HG03103 (cell line): Measurements from ENCODE around the gene RAD51B.
"Not testable (repeated sequence)": the region's sequence is repeated elsewhere in the genome, so short reads cannot be mapped to it uniquely, and the experiment has no call there.

Experiments
- ATAC-seq: cut with Tn5 transposase; IDR thresholded peaks from one replicate; pipeline ENCODE4 v1.9.1; 2021; ENCODE audit warnings: low read depth; ENCODE audit not compliant: unreplicated experiment

Gene RAD51B

DNA sequence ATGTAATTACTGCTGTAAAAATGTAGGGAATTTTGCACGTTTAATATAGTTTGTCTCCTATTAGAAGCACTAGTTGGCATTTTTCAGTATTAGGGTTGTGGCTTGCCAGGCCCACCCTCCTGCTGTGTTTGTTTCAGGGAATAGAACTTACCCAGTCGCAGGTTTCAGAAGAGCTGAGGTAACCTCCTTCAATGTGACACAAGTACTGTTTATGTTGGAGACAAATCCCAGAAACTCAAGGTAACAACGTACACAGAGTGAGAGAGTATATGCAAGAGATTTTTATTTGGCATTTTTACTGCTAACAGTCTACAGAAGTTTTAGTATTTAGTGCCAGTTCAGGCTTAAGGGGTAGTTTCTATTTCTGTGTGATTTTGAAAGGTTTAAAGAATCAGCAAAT is 284.3 kb downstream of the RAD51B start:
- ATAC-seq: no peak

DNA sequence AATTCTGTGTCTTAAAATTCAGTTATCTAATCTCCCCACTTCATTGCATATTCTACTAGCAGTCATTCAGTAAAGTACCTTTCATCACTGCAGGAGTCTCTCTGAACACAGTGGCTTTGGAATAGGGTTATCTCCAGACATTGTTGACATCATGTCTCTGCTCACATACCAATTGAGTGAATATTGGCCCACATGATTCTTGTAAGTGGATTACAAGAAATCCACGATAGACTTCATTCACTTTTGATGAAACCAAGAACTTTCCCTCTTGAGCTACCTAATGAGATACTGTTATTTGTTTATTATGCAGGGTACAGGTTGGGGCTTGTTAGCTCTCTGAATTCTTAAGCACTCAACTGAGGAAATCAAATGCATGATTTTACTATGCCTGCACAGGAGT is 284.9 kb downstream of the RAD51B start:
- no peak for ATAC-seq

DNA sequence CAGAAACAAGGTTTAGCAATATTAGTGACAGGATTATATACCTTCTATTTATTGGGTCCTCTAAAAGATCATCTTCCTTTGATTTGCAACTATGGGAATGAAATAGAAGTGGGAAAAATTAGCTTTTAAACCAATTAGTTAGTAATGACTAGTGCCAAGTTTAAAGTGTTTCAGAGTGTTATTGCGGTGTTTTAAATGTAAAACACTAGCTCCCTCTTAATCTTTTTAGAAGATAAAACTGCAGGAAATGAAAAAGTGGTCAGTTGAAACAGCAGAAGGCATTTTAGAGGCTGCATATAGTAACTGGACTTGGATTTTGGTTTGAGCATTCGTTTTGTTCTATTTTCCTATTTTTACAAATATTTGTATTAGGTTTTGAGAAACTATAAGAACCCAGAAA is 286.2 kb downstream of the RAD51B start:
- no peak for ATAC-seq

DNA sequence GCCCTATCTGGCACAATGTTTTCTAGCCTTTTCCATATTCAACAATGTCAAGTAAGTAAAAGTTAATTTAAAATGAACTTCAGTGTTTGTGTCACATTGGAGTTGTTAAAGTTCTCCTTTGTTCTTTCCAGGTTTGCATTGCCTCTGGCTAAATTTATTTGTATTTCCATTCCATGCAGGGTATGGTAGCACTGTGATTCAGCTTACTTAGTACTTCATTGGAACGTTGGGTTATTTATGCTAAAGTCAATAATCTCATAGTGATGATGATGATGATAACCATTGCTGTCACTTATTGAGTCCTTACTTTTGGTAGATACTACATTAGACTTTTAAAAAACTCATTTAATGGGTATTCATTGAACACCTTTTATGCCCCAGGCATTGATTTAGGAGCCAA is 286.9 kb downstream of the RAD51B start:
- no peak for ATAC-seq

DNA sequence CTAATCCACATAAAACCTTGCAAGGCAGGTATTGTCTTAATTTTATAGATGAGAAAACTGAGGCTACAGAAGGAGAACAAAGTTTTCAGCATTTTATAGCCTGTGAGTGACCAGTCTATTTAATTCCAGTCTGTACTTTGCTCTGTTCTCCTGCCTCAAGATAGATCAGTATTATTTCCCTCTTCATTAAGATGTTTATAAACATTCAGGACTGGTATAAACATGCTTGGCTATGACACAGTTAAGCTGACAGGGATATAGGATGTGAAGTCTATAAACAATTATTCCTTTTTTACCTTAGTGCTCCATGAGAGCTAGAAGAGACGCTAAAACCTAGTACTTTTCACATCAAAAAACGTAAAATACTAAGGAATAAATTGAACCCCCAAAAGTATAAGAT is 287.3 kb downstream of the RAD51B start:
- no peak for ATAC-seq

DNA sequence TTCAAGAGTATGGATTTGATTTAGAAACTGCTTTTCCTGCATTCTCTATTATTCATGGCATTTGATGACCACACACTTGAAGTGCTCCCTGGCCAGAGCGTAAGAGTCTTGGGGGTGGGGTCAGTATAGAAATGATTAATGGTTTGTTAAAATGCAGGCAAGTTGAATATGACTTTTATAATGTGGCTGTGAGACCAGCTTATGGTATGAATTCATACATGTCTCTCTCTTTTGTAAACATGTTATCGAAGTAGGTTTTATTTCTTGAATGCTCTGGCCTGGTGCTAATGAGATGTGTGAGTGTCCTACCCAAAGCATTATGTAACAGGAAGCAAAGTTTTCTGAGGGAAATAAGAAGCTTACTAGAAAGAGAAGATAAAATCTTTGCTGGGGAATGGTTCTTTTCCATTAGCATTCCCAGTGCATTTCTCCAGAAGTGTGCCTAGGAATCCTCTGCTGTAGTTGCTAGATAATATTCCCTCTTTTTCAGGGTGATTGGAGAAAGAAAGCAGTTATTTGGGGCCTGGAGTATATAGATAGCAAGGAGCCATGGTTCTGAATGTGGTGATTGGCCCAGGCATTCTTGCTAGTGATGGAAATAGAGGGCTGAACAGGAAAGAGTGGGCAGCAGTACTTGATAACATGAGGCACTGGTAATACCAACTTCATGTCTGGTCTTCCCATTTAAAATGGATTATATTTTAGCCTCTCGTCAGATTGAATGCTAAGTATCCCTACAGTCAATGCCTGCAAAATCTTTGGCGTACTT is 289.7 kb downstream of the RAD51B start:
- no peak for ATAC-seq

DNA sequence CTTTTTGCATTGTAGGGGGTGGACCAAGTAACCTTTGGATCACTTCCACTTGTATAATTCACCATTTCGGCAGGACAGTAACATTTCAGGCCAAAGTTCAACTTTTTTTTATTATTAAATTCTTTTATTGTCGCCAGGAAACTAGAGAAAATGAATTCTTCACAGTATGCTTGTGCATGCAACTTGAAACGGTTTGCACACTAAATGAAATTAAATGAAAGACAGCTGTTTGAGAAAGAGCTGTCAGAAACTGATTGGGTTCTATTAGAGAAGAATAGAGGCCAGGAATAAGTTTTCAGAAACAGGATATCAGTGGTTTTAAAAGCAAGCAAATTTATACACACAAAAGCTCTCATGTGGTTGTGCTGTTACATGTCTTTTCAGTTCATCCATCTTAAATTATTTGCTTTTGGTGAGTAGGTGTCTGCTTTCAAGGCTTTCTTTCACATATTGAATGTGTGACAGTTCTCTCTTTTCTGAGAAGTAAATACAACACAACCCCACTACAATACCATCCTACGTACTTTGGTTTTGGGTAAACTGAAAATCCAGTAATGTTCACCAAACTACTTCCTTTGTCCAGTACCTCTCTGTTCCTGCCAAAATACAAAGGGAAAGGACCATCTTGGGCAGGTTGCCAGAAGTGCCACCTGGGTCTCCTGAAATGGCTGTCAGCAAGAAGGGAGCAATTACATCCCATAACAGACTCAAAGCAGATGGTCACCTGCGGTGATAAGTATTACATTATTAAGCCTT is 291.7 kb downstream of the RAD51B start:
- no peak for ATAC-seq

DNA sequence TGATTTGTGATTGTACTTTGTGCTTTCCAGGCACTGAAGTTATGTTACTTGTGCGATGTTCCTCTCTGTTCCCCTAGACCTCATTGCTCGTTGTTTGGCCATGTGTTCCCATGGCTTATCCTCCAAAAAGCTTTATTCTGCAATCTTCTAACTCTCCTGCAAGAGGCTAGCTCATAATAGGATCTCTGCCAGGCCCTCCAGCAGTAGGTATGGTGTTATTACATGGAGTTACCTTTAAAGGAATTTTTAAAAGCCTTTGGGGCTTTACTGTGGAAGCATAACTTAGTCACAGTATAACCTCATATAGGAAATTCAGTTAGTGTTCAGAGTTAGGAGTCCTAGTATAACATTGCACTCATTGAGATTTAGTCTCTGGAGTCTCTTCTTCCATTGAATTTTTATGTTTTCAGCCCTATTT is 292.3 kb downstream of the RAD51B start:
- no peak for ATAC-seq

DNA sequence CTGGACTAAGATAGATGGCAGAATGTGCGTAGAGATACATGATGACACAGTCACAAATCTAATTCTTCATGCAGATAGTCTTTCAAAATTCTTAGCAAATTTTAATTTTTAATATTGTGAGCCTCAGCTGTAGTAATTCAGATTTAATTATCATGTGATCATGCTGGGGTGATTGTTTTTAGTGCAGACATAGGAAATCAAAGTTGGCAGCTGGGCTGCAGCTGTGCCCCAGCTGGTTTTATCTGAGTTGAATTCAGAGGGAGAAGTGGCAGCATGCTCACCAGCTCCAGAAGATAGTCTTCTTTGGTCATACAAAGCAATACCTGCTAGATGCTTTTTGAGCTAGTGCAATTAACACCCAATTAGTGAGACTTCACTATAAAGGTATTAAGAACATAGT is 292.9 kb downstream of the RAD51B start:
- no peak for ATAC-seq

DNA sequence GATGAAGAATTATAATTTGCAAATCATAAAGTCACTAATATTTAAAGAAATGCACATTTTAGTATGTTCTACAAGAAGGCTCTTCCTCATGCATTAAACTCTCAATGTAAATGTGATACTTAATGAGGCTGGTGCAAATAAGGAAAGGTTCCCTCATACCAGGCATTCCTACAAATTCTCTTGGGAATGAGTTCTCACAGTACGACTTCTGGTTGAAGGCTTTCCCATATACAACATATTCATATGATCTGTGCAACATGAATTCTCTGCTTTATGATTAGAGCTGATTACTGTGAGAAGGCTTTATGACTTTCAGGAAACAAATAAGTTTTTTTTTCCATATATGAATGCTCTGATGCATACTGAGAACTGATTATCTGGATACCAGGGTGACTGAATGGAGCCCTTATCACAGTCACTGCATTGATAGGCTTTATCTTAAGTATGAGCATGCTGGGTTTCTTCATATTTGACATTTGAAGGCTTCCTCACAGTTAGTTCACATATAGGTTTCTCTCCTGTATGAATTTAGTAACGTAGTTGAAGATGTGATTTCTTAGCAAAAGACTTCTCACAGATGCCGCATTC is 293.9 kb downstream of the RAD51B start:
- no peak for ATAC-seq

DNA sequence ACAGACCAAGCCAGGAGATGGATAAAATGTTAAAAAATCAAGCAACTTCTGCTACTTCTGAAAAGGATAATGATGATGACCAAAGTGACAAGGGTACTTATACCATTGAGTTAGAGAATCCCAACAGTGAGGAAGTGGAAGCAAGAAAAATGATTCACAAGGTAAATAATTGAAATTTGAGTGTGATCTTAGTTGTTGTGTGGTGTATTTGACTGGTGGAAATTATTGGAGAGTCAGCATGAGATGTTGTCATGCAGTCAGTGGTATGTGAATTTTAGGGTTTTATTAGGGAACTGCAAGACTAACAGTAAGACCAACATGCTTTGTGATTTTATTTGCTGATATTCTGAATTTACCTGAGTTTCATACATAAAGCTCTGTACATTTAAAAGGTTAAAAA is 296.4 kb downstream of the RAD51B start:
- not testable (repeated sequence) for ATAC-seq

DNA sequence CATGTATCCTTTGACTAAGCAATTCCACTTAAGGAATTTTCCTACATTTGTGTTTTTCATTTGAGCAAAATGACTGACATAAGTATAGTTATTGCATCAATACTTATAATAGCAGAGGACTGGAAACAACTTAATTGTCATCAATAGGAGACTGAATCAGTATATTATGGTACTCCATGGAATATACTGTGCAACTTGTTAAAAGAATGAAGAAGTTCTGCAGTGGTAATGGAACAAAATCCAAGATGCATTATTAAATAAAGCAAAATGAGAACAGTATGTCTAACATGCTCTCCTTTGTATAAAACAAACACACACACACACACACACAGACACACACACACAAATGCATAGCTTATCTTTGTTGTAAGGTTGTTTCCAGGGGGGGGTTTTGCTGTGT is 303.1 kb downstream of the RAD51B start:
- no peak for ATAC-seq

DNA sequence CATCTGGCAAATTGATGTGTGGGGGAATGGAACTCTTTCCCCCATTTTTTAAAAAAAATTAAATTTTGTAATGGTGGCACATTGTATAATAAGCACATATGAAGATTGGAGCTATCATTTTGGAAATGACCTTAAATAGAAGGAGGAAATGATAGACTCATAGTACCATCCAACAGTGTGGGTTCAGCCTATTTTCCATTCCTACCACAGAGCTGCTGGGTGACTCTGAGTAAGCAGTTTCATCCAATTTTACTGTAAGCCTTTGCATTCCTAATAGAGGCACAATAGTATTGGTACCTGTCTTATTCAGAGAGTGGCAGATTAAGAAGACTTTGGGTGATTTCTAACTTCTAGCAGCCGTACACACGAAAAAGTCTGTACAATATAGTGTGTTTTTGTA is 304.5 kb downstream of the RAD51B start:
- ATAC-seq: no peak

DNA sequence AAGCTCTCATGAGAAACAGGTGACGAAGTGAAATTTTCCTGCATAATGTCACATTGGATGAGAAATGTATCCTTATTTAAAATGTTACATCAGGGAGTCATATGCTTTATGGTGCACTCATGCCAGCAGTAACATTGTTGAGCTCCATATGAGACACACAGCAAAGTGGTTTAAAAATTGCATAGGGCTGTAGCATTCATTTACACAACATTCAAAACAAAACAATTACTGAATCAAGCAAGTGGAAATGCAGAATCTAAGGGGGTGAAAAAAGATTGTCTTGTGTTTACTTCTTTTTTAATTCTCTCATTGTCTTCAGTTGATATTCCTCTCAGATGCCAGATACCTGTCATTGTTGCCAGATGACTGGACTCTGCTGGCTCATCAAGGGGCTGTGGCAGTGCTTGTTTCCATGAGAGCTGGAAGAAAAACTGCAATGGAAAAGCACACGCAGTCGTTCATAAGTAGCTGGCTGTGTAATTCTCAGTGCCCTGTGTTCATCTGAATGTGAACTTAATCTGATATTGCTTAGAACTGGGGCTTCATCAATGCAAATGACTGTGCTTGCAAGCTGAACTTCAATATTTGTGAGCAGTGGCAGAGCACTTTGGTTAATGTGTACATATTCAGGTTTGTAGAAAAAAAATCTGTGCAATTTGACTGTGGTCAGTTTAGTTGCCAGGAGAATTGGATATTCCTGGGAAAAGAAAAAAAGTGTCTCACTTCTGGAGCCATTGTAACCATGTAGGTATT is 305.6 kb downstream of the RAD51B start:
- no peak for ATAC-seq

DNA sequence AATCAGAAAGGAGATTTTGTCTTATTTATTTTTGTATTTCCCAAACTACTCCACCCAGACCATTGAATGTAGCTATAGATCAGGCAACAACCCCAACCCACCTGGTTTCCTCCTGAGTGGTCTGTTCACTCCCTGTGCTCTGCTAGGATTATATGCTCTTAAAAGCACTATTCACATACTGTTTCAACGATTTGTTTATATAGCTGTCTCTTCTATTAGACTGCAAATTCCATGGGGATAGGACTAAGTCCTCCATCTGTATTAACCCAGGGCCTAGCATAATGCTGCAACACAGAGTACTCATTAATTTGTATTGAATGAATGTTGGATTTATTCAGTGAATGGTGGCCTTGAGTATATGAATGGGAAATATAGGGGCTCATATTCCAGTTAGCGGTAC is 307.6 kb downstream of the RAD51B start:
- no peak for ATAC-seq

DNA sequence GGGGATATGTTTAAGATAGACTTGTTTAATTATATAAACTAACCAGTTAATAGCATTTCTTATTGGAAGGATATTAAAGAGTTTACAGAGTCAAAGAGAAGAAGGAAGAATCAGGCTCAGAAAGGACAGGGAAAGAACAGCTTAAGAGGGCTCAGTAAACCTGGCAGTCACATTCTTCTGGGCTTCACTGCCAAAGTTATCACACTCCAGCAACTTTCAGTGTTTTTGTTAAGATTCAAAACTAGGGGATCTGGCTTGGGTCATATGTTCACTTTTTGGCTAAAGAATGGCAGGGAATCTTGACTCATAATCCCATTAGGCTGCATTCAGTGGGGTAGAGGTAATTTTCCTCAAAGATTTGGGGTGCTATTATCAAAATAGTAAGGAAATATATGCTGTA is 312.3 kb downstream of the RAD51B start:
- ATAC-seq: no peak

DNA sequence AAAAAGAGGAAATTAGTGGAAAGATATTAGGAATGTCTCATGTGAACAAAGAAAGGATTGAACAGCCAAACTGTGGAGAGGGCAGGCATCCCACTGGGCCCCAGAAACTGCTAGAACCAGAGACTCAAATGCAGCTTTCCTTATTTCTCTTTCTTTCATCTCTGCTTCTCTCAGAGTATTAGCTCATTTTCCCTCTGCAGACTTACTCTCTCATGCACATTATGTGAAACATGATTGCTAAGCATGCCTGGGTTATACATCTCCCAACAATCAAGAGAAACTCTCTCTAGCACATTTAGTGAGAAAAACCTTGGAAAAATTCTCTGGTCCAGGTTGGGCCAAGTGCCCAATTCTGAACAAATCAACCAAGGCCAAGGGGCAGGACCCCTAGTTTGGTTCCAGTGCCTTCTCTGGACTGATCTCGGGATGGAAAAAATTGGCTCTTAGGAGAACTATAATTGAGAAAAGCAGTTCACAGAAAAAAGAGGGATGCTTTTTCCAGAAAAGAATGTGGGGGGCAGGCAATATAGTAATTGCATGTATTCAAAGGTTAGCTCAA is 313.1 kb downstream of the RAD51B start:
- no peak for ATAC-seq

DNA sequence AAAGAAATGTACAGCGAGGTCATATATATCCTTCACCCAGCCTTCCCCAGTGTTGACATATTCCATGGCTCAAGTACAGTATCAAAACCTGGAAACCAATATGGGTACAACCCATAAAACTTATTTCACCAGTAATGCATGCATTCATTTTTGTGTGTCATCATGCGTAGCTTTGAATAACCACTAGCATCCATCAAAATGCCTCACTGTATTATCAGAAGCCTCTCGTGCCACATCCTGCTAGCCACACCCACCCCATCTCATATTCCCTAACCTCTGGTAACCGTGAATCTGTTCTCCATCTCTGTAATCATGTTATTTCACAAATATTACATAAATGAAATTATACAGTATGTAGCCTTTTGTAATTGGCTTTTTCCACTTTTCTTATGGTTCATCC is 314.3 kb downstream of the RAD51B start:
- no peak for ATAC-seq

DNA sequence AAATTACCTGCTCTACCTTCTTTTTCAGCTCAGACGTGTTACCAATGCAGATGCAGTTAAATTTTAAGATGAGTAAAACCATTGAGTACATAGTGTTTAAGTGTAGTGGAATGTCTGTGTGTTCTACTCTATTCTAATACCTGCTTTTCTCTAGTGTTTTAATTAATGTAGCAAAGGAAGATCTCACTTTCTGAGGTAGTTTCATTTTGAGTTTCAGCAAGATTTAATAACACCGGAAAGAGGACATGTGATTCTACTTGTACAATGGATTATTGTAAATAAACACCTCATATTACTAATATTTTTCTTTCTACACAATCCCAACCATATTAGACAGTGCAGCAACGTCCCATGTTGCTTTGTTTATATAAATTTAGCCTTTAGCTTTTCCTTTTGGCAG is 315.4 kb downstream of the RAD51B start:
- ATAC-seq: no peak

DNA sequence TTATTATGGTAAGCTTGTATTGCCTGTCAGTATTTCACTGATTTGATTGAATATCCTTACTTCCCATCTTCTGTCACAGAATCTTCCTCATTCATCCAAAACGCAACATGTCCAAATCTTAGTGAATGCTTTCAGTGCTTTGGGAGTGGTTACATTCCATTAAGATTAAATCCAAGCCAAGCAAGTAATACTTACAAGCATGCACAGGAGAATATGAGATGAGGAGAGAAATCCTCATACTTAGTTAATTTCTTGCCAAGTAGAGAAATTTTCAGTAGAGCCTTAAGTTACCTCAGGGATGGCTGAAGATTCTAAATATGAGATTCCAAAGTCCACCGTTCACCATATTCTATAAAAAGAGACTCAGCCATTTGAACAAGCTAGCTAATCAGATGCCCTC is 316.0 kb downstream of the RAD51B start:
- no peak for ATAC-seq
